ENCODE measurements around the gene DLK2.
A peak's percentile ranks its signal among the peaks of the same experiment; 100 is the strongest.
"Not testable (repeated sequence)": the region's sequence is repeated elsewhere in the genome, so short reads cannot be mapped to it uniquely, and the experiment has no call there.

The DLK2 gene

GRCh38 chr6:43481075-43481474 lies 25.7 kb upstream of the DLK2 start:
- DNase-seq (ENCODE audit: low read depth) = peak; percentile 17

- DNase-seq (ENCODE audit: low read depth) = no peak
Observed at GRCh38 chr6:43478008-43478372, 22.6 kb upstream of the DLK2 start.

GRCh38 chr6:43477235-43478007 lies 22.1 kb upstream of the DLK2 start, which contains the start of gene TJAP1:
Gene TJAP1, plus strand, starts transcription at chr6:43477570. Its CDS starts 21,432 bp downstream, at chr6:43499002.
- peak; percentile 81 for DNase-seq (ENCODE audit: low read depth)

- no peak for DNase-seq (ENCODE audit: low read depth)
Observed at GRCh38 chr6:43476746-43477145, 21.4 kb upstream of the DLK2 start.

- no peak for DNase-seq (ENCODE audit: low read depth)
Observed at GRCh38 chr6:43475516-43475915, 20.2 kb upstream of the DLK2 start.

- DNase-seq (ENCODE audit: low read depth) = no peak
Observed at GRCh38 chr6:43472515-43472914, 17.2 kb upstream of the DLK2 start.

GRCh38 chr6:43471399-43471798 lies 16.1 kb upstream of the DLK2 start:
- no peak for DNase-seq (ENCODE audit: low read depth)

- DNase-seq (ENCODE audit: low read depth) = no peak
Observed at GRCh38 chr6:43469947-43470346, 14.6 kb upstream of the DLK2 start.

GRCh38 chr6:43468748-43469681 lies 13.7 kb upstream of the DLK2 start:
- no peak for DNase-seq (ENCODE audit: low read depth)

GRCh38 chr6:43468240-43468639 lies 12.9 kb upstream of the DLK2 start:
- DNase-seq (ENCODE audit: low read depth) = no peak

- no peak for DNase-seq (ENCODE audit: low read depth)
Observed at GRCh38 chr6:43467752-43468151, 12.4 kb upstream of the DLK2 start.

- DNase-seq (ENCODE audit: low read depth) = not testable (repeated sequence)
Observed at GRCh38 chr6:43467265-43467664, 11.9 kb upstream of the DLK2 start.

- no peak for DNase-seq (ENCODE audit: low read depth)
Observed at GRCh38 chr6:43465948-43466347, 10.6 kb upstream of the DLK2 start.

- DNase-seq (ENCODE audit: low read depth) = no peak
Observed at GRCh38 chr6:43464337-43464736, 9.0 kb upstream of the DLK2 start.

- no peak for DNase-seq (ENCODE audit: low read depth)
Observed at GRCh38 chr6:43461936-43462335, 6.6 kb upstream of the DLK2 start.

GRCh38 chr6:43460032-43460431 lies 4.7 kb upstream of the DLK2 start:
- DNase-seq (ENCODE audit: low read depth) = no peak

- DNase-seq (ENCODE audit: low read depth) = no peak
Observed at GRCh38 chr6:43459535-43459934, 4.2 kb upstream of the DLK2 start.

- DNase-seq (ENCODE audit: low read depth) = not testable (repeated sequence)
Observed at GRCh38 chr6:43458154-43458553, 2.8 kb upstream of the DLK2 start.

- no peak for DNase-seq (ENCODE audit: low read depth)
Observed at GRCh38 chr6:43457643-43458042, 2.3 kb upstream of the DLK2 start.

GRCh38 chr6:43454696-43455530 lies 435 bp downstream of the DLK2 start:
- DNase-seq (ENCODE audit: low read depth) = peak; percentile 72

- no peak for DNase-seq (ENCODE audit: low read depth)
Observed at GRCh38 chr6:43454290-43454695, 1.1 kb downstream of the DLK2 start.

- DNase-seq (ENCODE audit: low read depth) = no peak
Observed at GRCh38 chr6:43453831-43454230, 1.5 kb downstream of the DLK2 start.
